GM21528 (cell line): ENCODE data around the gene CHST11.
A peak's percentile ranks its signal among the peaks of the same experiment; 100 is the strongest.

Experiments
- ATAC-seq: cut with Tn5 transposase; IDR thresholded peaks from one replicate; pipeline ENCODE4 v1.9.1; 2021; ENCODE audit warnings: mild to moderate bottlenecking, moderate library complexity; ENCODE audit not compliant: unreplicated experiment, low FRiP score

The CHST11 gene

GRCh38 chr12:104427547-104427938 is 29.2 kb upstream of the CHST11 start:
- ATAC-seq = no peak

- no peak for ATAC-seq
These were observed 23.7 kb upstream of the CHST11 start for GRCh38 chr12:104433061-104433460.

- no peak for ATAC-seq
These were observed 22.6 kb upstream of the CHST11 start for GRCh38 chr12:104434129-104434528.

- ATAC-seq = no peak
These were observed 21.6 kb upstream of the CHST11 start for GRCh38 chr12:104435175-104435574.

DNA sequence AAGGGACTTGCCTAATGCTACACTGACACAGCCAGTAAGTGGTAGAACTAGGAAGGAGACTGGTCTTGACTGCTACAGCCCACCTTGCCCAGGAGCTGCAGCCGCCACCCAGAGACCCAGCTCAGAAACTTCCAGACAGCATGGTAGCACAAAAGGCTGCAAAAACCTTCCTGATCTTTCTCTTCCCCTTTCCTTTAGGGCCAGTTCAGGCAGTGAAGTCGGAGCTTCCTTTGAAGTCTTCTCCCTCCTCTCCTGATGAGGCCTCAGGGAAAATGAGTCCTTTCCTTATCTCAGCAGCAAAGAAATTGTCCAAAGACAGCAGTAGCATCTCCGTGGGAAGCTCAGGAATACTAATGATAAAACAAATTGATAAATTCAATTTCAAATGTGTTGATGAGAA is 21.0 kb upstream of the CHST11 start:
- no peak for ATAC-seq

DNA sequence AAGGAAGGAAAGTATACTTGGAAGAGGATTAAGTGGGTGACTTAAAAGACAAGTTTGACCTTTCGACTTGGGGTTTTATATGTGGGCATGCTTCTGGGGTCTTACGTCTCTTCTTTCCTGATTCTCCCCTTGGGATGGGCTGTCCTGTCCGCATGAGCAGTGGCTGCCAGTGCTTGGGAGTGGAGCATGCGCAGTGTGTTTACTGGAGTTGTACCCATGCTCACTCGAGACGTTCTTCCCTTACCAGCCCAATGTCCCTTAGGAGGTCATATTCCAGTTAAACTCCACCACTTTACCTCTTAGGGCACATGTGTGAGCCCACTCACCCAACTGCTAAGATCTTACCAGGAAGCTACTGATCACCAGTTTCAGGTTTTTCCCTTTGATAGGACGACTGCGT is 20.0 kb upstream of the CHST11 start:
- no peak for ATAC-seq

GRCh38 chr12:104438134-104438533 is 18.6 kb upstream of the CHST11 start:
- no peak for ATAC-seq

- ATAC-seq = no peak
These were observed 17.6 kb upstream of the CHST11 start for GRCh38 chr12:104439137-104439536.

DNA sequence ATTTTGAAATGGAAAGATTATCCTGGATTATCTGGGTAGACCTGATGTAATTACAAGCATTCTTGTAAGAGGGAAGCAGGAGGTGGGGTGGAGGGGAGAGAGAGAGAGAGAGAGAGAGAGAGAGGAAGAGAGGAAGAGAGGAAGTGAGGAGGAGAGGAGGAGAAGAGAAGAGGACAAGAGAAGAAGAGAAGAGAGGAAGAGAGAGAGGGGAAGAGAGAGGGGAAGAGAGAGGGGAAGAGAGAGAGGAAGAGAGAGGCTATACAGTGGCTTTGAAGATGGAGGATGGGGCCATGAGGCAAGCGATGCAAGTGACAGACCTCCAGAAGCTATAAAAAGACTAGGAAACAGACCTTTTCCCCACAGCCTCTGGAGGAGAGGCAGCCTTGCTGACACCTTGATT is 13.7 kb upstream of the CHST11 start:
- ATAC-seq = no peak

- ATAC-seq = no peak
These were observed 9.9 kb upstream of the CHST11 start for GRCh38 chr12:104446646-104447421.

- no peak for ATAC-seq
These were observed 8.7 kb upstream of the CHST11 start for GRCh38 chr12:104448031-104448430.

DNA sequence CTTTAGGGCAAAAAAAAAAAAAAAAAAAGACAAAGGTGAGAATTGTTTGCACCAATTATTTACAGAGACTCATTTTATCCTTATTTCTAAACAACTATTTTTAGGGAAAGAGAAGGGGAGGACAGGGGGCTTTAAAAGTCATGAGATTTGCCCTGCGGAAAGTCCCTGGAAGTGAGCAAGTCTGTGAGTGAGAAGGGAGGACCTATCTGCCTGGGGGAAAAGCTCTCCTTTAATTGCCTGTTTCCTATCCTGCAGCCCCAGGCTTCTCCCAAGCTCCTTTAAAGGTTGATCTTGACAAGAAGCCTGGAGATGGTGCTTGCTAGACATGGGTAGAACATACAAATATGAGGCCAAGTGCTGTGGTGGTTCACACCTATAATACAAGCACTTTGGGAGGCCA is 8.3 kb upstream of the CHST11 start:
- ATAC-seq = no peak

DNA sequence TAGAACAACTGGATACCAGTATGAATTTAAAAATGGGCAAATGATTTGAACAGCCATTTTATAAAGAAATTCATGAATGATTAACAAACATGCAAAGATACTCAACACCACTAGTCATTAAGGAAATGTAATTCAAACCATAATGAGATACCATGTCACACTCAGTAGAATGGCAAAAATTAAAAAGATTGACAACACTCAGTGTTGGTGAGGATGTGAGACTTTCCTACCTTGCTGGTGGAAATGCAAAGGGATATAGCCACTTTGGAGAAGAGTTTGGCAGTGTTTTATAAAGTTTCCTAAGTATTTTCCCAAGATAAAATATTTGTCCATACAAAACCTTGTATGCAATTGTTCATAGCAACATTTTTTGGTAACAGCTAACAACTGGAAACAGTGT is 6.0 kb upstream of the CHST11 start:
- no peak for ATAC-seq

DNA sequence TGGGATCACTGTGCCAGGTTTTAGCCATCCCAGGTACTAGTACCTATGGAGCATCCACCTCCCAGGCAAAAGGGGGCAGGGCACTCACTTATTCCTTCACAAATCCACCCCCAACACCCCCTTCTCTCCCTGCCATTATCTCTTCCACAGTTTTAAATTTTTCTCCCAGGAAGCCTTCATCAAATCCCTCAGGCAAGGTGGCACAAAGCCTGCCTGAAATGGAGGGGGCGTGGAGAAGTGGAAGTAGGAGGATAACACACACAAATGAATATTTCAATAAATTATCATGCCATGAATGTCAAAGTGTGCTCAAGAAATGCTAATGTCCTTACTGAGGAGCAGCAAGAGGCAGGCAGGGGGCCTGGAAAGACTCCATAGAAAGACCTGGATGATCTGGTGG is 4.7 kb upstream of the CHST11 start:
- no peak for ATAC-seq

GRCh38 chr12:104453133-104453532 is 3.6 kb upstream of the CHST11 start:
- no peak for ATAC-seq

DNA sequence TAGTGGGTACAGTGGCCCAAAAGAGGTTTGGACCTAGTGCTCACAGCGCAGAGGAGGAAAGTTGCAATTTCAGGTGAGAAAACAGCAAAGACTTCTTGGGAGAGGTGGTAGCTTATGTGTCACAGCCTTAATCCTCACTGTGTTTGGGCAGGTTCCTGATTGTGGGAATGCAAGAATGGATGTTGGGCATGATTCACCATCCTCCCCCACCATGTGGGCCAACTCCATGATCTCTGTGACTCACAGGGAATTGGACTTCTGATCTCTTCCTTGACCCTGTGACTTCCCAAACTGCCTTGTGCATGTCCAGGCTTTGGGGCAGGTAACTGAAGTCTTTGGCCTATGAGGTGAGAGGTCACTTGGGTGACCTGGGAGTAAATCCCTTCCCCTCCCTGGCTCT is 1.8 kb upstream of the CHST11 start:
- ATAC-seq = no peak

DNA sequence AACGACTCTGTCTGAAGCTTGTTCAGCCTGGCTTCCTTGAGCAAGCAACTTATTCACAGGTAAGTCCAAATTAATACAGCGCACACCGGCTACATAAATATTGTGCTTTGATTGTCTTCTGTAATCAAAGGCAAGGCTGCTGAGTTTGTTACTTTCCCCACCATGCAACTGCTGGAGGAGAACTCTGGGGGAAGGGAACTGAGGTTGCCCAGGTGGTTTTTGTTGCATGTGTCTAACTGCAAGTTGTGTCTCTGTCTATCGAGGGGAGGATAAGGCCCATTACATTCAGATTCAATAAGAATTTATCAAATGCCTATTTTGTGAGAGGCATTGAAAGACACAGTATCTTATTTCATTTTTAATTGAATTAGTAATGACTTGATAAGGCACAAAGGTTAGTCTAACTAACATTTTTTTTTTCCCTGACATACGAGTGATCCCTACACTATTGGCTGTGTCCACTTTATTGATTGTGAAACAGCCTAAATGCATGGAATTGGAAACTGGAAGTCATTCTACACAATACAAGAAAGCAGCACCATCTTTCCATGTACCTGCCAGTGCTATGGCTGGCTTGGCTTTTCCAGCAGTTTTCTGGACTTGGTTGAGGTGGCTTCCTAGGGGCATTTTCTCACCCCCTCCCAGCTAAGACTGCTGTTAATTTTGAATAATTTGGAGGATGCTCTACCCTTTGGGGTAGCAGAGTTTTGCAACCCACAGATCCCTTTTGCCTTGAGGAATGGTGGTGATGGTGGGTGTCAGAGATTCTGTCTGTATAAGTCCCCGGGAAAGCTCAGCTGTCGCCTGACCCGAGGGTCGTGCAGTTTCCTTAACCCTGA is 951 bp upstream of the CHST11 start:
- no peak for ATAC-seq

DNA sequence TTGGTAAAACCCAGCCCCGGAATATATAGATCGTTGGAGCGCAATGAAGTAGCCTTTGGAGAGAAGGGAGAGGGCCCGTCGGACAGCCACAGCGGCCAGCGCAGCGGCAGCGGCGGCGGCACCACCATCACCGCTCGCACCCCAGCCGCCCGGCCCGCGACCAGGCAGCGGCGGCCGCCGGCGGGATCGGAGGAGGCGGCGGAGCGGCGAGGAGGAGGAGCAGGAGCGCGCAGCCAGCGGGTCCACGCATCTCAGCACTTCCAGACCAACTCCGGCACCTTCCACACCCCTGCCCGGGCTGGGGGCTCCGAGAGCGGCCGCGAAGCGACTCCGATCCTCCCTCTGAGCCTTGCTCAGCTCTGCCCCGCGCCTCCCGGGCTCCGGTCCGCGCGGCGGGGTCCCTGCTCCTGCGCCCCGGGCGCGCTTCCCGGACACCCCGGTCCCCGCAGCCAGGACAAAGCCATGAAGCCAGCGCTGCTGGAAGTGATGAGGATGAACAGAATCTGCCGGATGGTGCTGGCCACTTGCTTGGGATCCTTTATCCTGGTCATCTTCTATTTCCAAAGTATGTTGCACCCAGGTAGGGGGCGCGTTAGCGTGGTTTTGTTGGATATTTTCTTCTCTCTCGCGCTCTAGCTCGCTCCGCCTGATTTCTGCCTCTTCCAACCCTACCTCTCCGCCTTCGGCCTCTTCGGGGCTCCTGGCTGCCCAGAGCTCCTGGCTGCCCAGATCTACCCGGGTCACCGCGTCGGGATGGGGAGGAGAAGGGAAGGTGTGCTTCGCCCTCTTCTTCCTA is 400 bp downstream of the CHST11 start:
- peak; percentile 28 for ATAC-seq

GRCh38 chr12:104457746-104458693 is 1.3 kb downstream of the CHST11 start:
- no peak for ATAC-seq
